ENCODE data around the gene CCL7.

The CCL7 gene

GRCh38 chr17:34291721-34292348 is 21.8 kb downstream of the CCL7 start:
- no peak for DNase-seq

GRCh38 chr17:34299027-34299426 is 29.0 kb downstream of the CCL7 start:
- DNase-seq = no peak

DNA sequence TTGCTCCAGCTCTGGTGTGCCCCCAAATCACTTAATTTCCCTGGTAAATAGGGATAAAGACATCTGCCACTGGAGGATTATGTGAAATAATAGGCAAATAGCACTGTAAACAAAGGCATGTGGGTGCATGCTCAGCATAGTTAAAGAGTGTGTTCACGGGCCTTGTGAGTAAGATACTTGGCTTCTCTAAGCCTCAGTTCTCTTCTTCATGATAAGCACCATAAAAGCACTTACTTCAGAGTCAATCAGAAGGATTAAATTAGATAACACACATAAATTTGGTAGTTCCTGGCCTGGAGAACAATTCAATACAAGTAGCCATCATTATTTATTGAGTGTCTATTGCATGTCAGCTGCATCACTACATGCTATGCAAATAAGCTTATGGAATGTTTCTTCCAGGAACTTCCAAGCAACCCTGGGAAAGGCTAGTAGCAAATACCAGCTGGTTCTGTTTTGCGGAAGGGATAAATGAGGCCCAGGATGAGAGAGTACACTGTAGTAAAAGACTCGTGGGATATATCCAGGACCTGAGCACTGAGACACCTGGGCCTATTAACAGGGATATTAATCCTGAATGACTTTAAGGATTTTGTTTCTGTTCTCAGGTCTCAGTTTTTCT is 30.0 kb downstream of the CCL7 start:
- DNase-seq = peak; percentile 86

DNA sequence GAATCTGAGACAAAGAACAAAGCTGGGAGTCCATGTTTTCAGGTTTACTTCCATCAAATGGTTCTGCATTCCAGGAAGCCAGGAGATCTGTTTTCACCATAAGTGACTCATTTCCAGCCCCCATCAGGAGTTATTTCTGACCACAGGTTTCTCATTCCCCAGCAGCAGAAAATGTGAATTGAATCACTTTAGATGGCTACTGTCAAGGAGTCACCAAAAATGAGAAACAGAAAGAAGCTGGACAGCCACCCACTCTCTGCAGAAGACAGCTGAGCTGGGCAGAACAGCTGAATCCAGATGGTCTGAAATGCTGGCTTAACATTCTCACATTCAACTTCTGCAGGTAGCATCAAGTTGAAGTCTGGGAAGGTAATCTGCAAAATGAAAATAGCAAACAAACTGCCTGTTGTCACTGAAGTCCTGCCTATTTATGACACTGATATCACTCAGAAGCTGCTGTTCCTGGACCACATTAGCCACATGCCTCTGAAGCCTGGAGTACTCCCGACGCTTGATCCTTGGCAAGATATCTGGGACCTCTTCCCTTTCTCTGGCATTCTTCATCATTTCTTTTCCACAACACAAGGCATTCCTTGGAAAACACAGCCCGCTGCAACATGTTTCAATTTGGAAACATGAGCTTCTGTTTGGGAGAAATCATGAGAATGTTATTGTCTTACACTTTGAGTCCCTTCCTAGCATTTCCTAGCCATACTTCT is 30.8 kb downstream of the CCL7 start:
- peak; percentile 84 for DNase-seq

DNA sequence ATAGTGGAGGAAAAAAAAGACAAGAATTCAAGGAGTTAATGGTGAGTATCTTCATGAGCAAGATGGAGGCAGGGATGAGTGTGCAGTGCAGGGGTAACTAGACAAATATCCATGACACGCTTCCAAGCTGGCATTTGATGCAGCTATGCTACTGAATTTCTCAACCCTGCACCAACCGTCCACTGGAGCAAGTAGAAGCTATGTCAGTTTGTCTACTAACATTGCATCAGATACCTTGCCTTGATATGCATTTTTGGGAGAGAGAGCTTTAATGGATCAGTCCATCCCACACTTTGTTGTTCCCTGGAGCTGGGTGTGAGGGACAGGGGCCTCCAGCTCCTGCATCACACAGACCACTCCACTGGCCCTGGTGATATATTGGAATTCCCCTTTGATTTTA is 32.0 kb downstream of the CCL7 start:
- no peak for DNase-seq

GRCh38 chr17:34302636-34303035 is 32.6 kb downstream of the CCL7 start:
- no peak for DNase-seq

- no peak for DNase-seq
These were observed 33.6 kb downstream of the CCL7 start for GRCh38 chr17:34303606-34304005.

DNA sequence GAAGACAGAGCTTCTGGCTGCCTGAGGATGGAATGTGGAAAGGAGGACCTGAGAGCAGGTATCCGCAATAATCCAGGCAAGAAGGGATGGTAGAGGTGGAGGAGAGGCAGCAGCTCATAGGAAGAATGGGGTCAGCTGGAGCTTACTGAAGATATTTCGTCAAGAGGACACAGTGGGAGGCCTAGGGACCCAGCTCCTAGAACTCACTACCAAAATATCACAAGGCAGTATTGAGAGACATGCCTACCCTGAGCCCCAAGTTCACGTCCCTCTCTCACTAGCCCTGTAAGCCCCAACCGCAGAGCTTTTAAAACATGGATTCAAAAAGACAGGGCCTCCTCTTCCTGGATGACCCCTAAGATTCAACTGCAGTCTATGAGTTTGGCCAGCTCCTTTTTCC is 35.0 kb downstream of the CCL7 start:
- DNase-seq = no peak

DNA sequence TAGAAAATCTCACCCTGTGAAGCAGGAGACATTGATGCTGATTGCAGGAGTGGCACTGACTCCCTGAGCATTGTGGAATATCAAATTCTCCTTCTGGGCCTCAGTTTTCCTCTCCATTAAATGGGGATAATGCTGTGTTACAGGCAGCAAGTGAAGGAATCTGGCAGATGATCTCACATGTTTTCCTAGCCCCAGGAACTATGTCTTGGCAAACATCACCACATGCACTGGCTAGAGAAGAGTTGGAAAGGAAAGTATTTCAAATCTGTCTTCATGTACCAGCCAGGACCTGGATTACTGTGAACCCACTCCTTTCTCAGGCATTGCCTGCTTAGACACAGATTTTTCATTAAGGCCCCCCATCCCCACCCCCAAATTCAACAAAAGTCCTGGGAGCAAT is 35.6 kb downstream of the CCL7 start:
- DNase-seq = no peak

DNA sequence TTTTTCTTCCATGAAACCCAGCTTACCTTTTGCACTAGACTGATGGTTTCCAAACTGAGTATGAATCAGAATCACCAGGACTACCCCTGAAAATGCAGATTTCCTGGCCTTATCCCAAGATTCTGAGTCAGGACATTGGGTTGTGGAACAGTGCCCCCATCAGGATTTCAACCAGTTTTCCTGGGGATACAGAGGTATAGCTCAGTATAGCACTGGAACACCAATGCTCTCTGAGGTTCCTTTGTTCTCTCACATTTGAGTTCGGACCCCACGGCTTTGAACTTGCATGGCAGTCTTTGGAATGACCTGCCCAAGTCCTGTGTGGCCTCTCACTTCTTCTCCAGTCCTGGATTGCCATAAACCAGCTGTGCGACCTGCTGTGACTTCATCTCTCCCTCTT is 36.4 kb downstream of the CCL7 start:
- DNase-seq = peak; percentile 76

GRCh38 chr17:34307110-34307509 is 37.1 kb downstream of the CCL7 start:
- peak; percentile 27 for DNase-seq

DNA sequence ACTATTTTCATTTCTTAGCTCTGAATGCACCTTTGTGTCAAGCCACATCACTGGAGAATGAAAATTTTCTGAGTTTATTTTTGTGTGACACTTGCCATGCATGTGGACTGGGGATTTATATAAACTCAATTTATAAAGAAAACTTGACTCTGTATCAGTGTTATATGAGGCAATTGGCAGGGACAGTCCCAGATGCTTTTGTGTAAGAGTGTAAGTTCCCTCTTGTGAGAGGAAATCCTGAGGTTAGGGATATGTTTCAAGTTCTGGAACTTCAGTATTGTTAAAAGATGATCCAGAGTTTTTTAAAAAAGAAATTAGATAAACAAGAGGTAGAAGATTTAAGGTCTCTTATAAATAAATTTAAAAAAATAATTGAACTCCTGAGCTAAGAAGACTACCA is 38.4 kb downstream of the CCL7 start:
- DNase-seq = no peak

DNA sequence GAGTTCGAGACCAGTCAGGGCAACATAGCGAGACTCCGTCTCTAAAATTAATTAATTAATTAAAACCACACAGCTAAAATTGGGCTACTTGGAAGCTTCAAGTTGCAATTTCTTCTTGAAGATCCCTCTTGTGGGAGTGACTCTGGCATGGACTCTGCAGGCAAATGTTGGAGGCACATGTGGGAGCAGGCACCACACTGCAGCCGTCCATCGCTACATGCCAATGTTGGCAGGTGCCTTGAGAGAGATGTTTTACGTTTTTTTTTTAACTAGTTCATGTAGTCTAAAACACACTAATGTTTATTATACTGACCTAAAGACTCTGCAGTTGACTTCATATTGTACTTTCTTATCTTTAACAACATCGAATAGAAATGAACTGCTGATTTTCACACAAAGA is 41.3 kb downstream of the CCL7 start:
- DNase-seq = no peak

- DNase-seq = peak; percentile 95
These were observed 42.1 kb downstream of the CCL7 start for GRCh38 chr17:34312080-34312479.

DNA sequence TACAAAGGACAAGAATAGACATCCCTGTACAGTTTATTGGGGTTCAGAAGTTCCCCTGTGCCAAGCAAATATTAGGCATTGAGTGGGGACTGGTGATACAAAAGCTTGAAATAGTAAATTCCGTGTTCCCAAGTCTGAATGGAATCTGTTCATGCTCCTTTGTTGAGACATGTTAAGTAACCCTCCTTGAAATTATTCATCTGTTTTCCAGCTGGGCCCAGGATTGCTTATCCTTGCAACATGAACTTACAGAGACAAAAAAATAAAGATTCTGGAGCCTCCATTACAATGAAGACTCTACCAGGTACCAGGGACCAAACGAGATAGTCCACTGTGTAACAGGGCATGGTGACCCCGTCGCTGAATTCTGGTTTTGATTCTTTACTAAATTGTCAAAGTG is 43.1 kb downstream of the CCL7 start:
- DNase-seq = peak; percentile 72

GRCh38 chr17:34314279-34314678 is 44.3 kb downstream of the CCL7 start:
- DNase-seq = peak; percentile 66

GRCh38 chr17:34318474-34318873 is 48.5 kb downstream of the CCL7 start:
- DNase-seq = no peak

GRCh38 chr17:34319039-34319483 is 49.0 kb downstream of the CCL7 start, which contains the start of gene CCL8:
TSS of gene CCL8 (plus strand) at chr17:34319435. CDS start at chr17:34319502, 67 bp downstream.
- no peak for DNase-seq
